Raji (cell line): ENCODE data around the gene SNTB2.

Experiments used
- POLR2A ChIP-seq: IDR thresholded peaks from 2 replicates; pipeline ENCODE4 v1.6.1; 2011; ENCODE audit warnings: low read depth, low read length, control low read depth; ENCODE audit not compliant: insufficient read depth

SNTB2 gene

DNA sequence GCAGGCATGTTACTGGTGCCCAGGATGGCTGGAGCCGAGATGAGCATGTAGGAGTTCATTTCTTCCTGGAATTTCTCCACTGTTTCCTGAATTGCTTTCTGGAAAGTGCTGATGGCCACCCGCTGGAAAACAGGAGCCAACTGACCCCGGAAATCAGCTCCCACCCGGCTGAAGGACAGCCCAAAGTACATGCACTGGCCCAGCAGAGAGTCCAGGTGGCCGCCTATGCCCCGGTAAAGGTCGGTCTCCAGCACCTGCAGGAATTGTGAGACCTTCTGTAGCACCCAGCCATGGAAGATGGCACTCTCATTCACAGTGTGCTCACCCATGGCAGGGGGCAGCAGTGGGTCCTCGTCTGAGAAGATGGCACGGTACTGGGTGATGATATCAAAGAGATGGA is 147.7 kb downstream of the SNTB2 start:
- no peak for TF ChIP-seq POLR2A

DNA sequence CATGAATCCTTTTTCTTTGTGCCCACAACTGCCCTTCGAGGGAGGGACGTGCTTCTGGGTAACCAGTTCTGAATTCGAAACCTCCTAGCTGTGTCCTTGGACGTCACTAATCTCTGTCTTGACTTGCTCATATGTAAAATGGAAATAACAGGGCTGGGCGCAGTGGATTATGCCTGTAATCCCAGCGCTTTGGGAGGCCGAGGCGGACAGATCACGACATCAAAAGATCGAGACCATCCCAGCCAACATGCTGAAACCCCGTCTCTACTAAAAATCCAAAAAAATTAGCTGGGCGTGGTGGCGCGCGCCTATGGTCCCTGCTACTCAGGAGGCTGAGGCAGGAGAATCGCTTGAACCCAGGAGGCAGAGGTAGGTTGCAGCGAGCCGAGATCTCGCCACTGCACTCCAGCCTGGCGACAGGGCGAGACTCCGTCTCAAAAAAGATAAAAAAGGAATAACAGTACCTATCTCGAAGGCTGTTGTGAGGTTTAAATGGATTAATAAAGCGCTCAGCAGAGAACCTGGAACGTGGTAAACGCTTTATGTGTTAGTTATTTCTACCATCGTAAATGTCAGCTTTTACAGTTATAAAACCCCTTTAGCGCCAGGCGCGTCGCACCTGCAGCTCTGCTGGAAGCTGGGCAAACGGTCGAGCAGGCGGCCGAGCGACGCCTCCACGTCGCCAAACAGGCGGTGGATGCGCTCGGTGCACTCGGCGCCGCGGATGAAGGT is 151.8 kb downstream of the SNTB2 start:
- TF ChIP-seq POLR2A: no peak

DNA sequence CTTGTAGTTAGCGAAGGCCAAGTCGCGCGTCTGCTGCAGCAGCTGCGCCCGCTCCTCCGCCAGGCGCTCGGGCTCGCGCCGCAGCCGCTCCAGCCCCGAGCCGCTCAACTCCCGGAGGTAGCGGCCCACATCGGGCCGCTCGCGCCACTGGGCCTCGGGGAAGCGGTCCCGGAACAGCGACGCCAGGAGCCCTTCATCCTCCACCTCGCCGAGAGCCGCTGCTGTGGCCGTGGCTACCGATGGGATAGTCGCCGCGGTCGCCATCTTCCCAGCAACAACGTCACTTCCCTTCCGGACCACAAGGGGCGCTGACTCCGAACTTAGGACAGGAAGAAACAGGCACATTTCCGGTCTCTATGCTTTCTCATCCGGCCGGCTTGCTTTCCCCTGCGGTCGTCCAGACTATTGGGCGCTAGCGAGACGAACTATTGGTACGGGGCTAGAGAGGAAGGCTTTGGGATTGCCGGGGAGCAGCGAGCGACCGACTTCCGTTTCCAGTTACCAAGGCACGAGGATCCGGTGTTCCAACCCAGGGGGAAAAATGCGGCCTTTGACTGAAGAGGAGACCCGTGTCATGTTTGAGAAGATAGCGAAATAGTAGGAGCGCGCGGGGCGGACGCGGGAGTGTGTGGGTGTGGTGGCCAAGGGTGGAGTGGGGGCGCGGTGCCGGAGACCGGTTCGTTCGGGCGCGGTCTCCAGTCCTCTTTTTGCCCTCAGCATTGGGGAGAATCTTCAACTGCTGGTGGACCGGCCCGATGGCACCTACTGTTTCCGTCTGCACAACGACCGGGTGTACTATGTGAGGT is 152.5 kb downstream of the SNTB2 start, which contains the start of the genes COG8 and NIP7:
Gene COG8, minus strand, starts transcription at position 276 of the 806 bp plus-strand sequence. Its CDS starts 12 bp downstream, at position 264.
Gene NIP7, plus strand, starts transcription at position 484 of the 806 bp plus-strand sequence. Its CDS starts 58 bp downstream, at position 542.
- peak; percentile 96 for TF ChIP-seq POLR2A

DNA sequence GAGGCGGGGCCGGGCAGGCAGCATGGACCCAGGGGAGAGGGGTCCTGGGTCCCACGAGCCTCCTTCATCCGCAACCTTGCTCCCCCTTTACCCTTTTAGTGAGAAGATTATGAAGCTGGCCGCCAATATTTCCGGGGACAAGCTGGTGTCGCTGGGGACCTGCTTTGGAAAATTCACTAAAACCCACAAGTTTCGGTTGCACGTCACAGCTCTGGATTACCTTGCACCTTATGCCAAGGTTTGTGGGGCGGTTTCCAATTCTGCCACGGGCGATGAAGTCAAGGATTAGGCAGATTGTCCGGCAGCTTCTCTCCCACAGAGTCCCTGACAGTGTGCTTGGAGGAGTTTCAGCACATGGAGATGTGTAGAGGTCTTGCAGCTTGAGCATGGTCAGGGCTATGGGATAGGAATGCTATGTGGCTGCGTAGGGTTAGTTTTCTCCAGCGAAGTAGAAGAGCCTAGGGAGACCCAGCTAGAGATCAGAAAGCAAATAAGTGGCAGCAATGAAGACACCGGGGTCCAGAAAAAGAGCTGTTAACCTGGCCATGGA is 153.2 kb downstream of the SNTB2 start:
- TF ChIP-seq POLR2A: no peak

DNA sequence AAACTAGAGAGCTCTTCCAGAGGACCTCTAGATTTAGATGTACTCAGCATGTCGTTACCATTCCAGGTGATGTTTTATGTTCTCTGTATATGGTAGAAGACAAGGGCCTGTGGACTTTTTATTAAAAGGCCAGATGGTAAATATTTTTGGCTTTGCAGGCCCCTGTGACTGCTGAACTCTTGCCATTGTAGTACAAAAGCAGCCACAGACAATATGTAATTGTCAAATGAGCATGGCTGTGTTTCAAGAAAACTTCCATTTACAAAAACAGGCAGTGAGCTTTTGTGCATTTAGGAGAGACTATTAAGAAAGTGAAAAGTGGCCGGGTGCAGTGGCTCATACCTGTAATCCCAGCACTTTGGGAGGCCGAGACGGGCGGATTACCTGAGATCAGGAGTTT is 157.2 kb downstream of the SNTB2 start:
- TF ChIP-seq POLR2A: no peak

DNA sequence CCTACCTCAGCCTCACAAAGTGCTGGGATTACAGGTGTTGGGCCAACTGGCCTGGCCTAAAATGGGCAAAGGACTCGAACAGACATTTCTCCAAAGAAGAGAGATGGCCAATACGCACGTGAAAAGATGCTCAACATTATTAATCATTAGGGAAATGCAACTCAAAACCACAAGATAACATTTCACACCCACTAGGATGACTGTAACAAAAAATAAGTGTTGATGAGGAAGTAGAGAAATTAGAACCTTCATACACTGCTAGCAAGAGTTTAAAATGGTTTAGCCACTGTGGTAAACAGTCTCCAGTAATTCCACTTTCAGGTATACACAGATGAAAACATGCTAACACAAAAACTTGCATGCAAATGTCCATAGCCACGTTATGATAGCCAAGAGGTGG is 159.0 kb downstream of the SNTB2 start:
- TF ChIP-seq POLR2A: no peak

DNA sequence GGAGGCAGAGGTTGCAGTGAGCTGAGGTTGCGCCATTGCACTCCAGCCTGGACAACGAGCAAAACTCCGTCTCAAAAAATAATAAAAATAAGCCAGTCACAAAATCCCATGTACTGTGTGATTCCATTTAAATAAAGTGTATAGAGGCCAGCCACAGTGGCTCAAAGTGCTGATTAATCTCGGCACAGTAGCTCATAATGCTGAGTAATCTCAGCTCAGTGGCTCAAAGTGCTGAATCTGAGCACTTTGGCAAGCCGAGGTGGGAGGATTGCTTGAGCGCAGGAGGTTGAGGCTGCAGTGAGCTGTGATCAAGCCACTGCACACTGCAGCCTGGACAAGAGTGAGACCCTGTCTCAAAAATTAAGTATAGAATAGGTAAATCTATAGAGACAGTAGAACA is 159.7 kb downstream of the SNTB2 start:
- TF ChIP-seq POLR2A: no peak

DNA sequence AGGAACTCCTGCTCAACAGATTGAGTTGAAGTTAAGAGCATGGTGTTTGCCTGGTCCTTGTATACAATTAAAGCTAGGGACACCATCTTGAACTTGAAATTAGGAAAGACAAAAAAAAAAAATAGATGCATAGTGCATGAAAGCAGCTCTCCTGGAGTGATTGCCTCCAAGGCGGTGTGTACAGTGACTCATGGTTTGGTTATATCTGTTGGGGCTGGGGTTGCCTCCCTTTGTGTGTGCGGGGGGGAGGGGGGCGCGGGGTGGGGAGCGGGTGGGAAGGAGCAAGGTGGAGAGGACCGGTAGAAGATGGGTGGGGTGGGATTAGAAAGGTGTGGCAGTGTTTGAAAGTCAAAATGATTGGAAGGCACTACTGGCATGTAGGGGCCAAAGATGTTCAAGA is 161.3 kb downstream of the SNTB2 start:
- no peak for TF ChIP-seq POLR2A

DNA sequence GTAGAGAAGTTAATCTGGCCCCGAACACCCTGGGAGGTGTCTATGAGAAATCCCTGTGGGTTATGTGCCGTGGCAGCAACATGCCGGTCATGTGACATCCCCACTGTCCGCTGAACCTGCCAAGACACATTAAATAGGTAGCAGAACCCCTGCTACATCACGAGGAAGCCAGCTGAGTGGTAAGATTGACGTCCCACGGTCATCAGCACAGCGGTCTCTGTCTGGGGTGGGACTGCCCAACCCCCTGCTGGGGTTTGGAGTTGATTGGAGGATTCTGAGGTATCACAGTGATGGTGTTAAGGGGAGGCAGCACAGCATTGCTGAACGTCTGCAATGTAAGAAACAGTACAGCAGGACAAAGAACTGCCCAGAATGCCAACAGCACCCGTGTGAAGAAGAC is 162.6 kb downstream of the SNTB2 start:
- no peak for TF ChIP-seq POLR2A

DNA sequence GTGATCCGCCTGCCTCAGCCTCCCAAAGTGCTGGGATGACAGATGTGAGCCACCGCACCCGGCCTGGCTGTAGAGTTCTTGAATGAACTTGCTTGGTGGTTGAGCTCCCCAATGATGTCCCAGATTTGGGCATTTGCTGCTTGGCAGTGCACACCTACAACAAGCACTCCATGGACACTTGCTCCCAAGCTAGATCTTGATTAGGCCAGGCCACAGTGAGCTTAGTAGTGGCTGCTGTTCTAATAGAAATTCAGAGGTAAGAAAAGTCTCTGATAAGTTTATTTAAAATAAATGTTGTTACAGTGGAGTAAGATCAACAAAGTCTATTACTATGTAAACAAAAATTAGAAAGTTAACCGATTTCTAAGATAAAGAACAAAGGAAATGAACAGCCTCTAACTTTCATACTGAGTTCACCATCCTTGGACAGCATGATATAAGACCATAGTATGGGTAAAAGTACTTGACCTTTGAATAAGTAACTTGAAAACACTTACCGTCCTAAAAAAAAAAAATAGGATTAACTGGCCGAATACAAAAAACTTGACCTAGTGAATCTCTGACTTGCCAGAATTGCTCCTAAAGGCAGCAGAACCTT is 163.7 kb downstream of the SNTB2 start:
- TF ChIP-seq POLR2A: no peak

DNA sequence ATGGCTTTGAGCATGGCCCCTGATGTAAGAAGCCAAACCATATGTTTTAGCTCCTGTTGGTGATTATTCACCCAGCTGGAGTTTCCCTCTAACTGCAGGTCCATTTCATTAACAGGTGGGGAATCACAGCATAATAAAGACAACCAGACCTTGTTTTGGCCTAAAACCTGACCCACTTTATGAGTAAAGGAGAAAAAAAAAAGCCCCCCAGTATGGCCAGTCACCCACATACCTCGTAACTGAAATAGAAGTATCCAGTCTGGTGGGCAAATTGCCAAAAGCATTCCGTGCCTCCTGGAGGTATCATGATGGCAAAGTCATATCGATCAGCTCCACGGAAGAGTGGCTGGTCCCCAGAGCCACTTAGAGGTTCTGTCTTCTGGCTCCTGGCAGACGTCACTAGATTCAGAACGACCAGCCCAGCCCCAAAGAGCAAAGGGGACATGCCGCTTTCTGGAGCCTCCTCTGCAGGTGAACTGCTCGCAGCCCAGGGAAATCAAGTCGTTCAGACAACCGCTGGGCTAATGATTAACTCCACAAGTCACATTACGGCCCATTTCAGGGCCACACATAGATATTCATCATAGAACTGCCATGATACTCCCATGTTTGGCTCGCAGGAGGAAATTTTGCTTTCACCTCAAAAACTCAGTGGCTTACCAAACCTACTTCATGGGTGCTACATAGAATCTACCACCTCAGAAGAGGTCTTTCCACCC is 164.5 kb downstream of the SNTB2 start, which contains the start of gene TMED6:
Gene TMED6, minus strand, starts transcription at position 478 of the 719 bp plus-strand sequence. Its CDS starts 33 bp downstream, at position 445.
- no peak for TF ChIP-seq POLR2A
